Caco-2 (cell line): ENCODE results near the gene CCDC154. TPM values are rescaled to one million over a fixed set of nuclear protein-coding genes. Genes with fewer than 3 reads are reported as not detected.

Source experiments
- BruUV-seq: library from RNA; stranded (reverse); fragments of 400-500 nt; replicated peaks from 2 replicates; lab custom pipeline; 2021; lab: Mats Ljungman, UMichigan
- CTCF ChIA-PET: fragments of 300-600 bp; sonication (Branson Sonifier 250); formaldehyde crosslinking; loops from one replicate; lab custom pipeline; 2022; ENCODE audit warnings: antibody characterized with exemption; lab: Charles Lee
- POLR2A ChIA-PET: fragments of 300-600 bp; sonication (Branson Sonifier 250); formaldehyde crosslinking; loops from one replicate; lab custom pipeline; 2022; ENCODE audit warnings: antibody characterized with exemption; lab: Charles Lee
- DNase-seq, 2 experiments: peaks; one replicate each; pipeline versions ENCODE4 v3.0.0 to v3.0.0-alpha.2; 2020 to 2022
- H3K27me3 ChIP-seq: replicated peaks from 2 replicates; pipeline ENCODE4 v1.6.0; 2011; ENCODE audit warnings: low read length; ENCODE audit not compliant: control insufficient read depth, insufficient read depth
- H3K36me3 ChIP-seq: 2 replicates; pipeline ENCODE4 v1.5.1; 2011; ENCODE audit warnings: low read length; ENCODE audit not compliant: control insufficient read depth, insufficient read depth
- H3K4me1 ChIP-seq: fragments of 250-450 bp; sonication (Bioruptor Pico); 2 replicates; pipeline ENCODE4 v1.5.1; 2020; ENCODE audit warnings: mild to moderate bottlenecking
- H3K4me3 ChIP-seq: 2 replicates; pipeline ENCODE4 v1.5.1; 2011; ENCODE audit warnings: low read depth, mild to moderate bottlenecking, control low read depth, low read length
- H3K9me3 ChIP-seq: fragments of 250-450 bp; sonication (Bioruptor Pico); 2 replicates; pipeline ENCODE4 v1.5.1; 2020; ENCODE audit warnings: mild to moderate bottlenecking, moderate library complexity
- H3K27ac Mint-ChIP-seq: one replicate; pipeline ENCODE4 v1.8.0; 2022; ENCODE audit warnings: mixed read lengths; ENCODE audit not compliant: unreplicated experiment
- H3K27me3 Mint-ChIP-seq: one replicate; pipeline ENCODE4 v1.8.0; 2022; ENCODE audit warnings: mixed read lengths; ENCODE audit not compliant: insufficient read depth, unreplicated experiment
- H3K36me3 Mint-ChIP-seq: one replicate; pipeline ENCODE4 v1.8.0; 2022; ENCODE audit warnings: mild to moderate bottlenecking, mixed read lengths; ENCODE audit not compliant: insufficient read depth, unreplicated experiment
- H3K4me1 Mint-ChIP-seq: one replicate; pipeline ENCODE4 v1.8.0; 2022; ENCODE audit warnings: low read depth, mixed read lengths; ENCODE audit not compliant: unreplicated experiment
- H3K4me3 Mint-ChIP-seq: one replicate; pipeline ENCODE4 v1.8.0; 2022; ENCODE audit warnings: mild to moderate bottlenecking, moderate library complexity, mixed read lengths; ENCODE audit not compliant: unreplicated experiment
- H3K9me3 Mint-ChIP-seq: one replicate; pipeline ENCODE4 v1.8.0; 2022; ENCODE audit warnings: mixed read lengths; ENCODE audit not compliant: unreplicated experiment
- intact Hi-C: fragments of 100-400 bp; cut with micrococcal nuclease; formaldehyde crosslinking; loops from one replicate; pipeline ENCODE4 v1.10.0; 2022; ENCODE audit not compliant: unreplicated experiment
- total RNA-seq: library from RNA; stranded (reverse); gene quantifications from 2 replicates; pipeline ENCODE4 v1.2.3, GENCODE V29; 2022
- TF ChIP-seq, protein P1 (sequence below), 2 experiments: fragments of 200-600 bp in 1 of 2; IDR thresholded peaks; 1 replicate in 1 of 2; 2 replicates in 1 of 2; pipeline versions ENCODE4 v1.5.1 to v1.8.0; 2011 to 2022; ENCODE audit warnings: antibody characterized with exemption in 1 of 2, control low read depth in 1 of 2, inconsistent platforms in 1 of 2, low read depth in 1 of 2, low read length in 1 of 2, mild to moderate bottlenecking in 1 of 2, moderate library complexity in 1 of 2; ENCODE audit not compliant: insufficient read depth in 1 of 2, severe bottlenecking in 1 of 2, unreplicated experiment in 1 of 2

The CCDC154 gene
- total RNA-seq, 1 experiment from 2014 or later = 1.1 TPM

DNA sequence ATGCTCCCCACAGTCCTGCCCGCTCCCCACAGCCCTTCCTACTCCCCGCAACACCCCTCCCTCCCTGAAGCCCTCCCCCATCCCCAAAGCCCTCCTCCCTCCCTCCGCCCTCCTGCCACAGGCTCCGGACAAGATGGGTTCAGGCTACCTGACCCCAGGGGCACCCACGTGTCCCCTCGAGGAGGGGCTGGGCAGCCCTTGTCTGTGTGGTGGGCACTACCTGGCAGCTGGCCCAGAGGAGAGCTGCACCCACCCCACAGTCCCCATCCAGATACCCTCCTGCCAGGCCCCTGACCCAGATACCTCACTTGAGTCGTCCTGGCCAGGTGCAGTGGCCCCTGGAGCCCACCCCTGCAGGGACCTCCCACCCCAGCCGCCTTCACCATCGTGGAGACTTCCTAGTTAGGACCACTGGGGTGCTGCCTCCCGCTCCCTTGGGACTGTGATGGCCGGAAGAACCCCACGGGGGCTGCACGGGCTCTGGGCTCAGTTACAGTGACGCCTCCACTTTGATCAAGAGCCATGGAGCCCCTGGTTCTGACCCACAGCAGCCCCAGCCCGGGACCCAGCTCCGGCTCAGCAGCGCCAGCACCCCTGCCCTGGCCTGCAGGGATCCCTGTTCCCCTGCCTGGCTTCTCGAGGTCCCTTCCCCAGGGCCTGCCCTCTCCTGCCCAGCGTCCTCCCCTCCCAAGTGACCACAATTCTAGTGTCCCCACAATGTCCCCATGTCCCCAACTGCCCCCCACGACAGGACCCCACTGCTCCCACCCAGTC, 12.7 kb downstream of the CCDC154 start:
- Mint-ChIP-seq H3K27me3 (no peaks in the 10 kb centered on the region), H3K9me3 (no peaks in the 10 kb centered on the region), H3K36me3 (peaks cover 2% of the 10 kb centered on the region), H3K27ac (peak overlapping the region; percentile 75), H3K4me1 (no peaks in the 10 kb centered on the region), H3K4me3 (peak overlapping the region; percentile 16)
- ChIA-PET POLR2A (interaction anchor here (0.6 to 1.6 kb wide), 3 partner anchors 11 to 24 kb away, joined by 3 to 16 read pairs (median 16); partner anchors contain the start of gene UQCC4), CTCF (interaction anchor here (0.8 to 2.0 kb wide), 4 partner anchors 11 to 89 kb away, joined by 3 to 9 read pairs (median 4); partner anchors contain the start of gene UQCC4)
- intact Hi-C loops = no loop called here
- TF ChIP-seq, protein P1, sequence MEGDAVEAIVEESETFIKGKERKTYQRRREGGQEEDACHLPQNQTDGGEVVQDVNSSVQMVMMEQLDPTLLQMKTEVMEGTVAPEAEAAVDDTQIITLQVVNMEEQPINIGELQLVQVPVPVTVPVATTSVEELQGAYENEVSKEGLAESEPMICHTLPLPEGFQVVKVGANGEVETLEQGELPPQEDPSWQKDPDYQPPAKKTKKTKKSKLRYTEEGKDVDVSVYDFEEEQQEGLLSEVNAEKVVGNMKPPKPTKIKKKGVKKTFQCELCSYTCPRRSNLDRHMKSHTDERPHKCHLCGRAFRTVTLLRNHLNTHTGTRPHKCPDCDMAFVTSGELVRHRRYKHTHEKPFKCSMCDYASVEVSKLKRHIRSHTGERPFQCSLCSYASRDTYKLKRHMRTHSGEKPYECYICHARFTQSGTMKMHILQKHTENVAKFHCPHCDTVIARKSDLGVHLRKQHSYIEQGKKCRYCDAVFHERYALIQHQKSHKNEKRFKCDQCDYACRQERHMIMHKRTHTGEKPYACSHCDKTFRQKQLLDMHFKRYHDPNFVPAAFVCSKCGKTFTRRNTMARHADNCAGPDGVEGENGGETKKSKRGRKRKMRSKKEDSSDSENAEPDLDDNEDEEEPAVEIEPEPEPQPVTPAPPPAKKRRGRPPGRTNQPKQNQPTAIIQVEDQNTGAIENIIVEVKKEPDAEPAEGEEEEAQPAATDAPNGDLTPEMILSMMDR (IDR thresholded peaks at IDR 0.05; ENCODE audit: insufficient read depth in 1 of 2, low read depth in 1 of 2, low read length in 1 of 2, severe bottlenecking in 1 of 2, unreplicated experiment in 1 of 2) = no peak
- Histone ChIP-seq H3K9me3 (no peaks in the 10 kb centered on the region), H3K4me1 (peaks cover 18% of the 10 kb centered on the region), H3K4me3 (no peak overlapping the region), H3K36me3 (no peaks in the 10 kb centered on the region), H3K27me3 (no peaks in the 10 kb centered on the region)
- BruUV-seq = no TSS peak
- DNase-seq = no peak

DNA sequence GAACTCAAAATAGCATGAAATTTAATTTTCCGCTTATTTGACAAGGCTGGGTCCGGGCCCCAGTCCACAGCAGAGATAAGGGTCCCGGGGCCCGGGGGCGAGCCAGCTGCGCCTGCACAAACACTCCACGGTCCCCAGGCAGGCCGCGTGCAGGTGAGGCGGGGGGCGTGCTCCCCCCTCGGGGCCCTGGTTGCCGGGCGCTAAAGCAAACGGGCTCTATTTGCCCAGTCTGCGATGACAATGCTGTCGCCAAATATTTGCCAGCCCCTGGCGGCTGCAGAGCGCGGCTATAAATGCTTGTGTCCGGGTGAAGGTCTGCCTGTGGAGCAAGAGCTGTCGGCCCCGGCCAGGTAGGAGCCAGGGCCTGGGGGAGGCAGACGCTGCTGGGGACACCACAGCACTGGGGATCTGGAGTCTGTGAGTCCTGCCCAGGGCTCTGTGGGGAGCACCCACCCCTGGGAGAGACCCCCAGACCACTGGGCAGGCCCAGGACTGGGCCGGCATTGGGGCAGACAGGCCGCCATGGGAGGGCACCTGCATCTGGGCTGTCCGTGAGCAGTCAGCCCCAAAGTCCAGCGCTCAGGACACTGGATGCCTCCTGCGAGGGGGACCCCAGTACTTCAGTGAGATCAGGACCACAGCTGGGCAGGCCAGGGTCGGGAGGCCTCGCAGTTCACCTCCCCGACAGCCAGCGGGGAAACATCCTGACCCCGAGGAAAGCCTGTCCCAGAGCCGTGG, 13.4 kb downstream of the CCDC154 start, which contains the start of gene PERCC1:
Gene PERCC1, plus strand, starts transcription at position 320 of the 738 bp plus-strand sequence. CDS start 1,516 bp downstream, outside the sequence.
- no peaks in the 10 kb centered on the region for H3K27me3 Mint-ChIP-seq
- Histone ChIP-seq H3K36me3 (no peaks in the 10 kb centered on the region), H3K4me1 (peaks cover 18% of the 10 kb centered on the region), H3K9me3 (no peaks in the 10 kb centered on the region), H3K27me3 (no peaks in the 10 kb centered on the region), H3K4me3 (peak within 1 kb of the TSS; percentile 23)
- no peaks in the 10 kb centered on the region for H3K4me1 Mint-ChIP-seq
- H3K9me3 Mint-ChIP-seq = no peaks in the 10 kb centered on the region
- TF ChIP-seq, protein P1 (IDR thresholded peaks at IDR 0.05; ENCODE audit: insufficient read depth in 1 of 2, low read depth in 1 of 2, low read length in 1 of 2, severe bottlenecking in 1 of 2, unreplicated experiment in 1 of 2) = peak; percentile 34 to 52
- H3K4me3 Mint-ChIP-seq = peak within 1 kb of the TSS; percentile 52
- POLR2A ChIA-PET = interaction anchor here (0.6 to 1.6 kb wide), 3 partner anchors 10 to 23 kb away, joined by 3 to 16 read pairs (median 16); partner anchors contain the start of gene UQCC4
- intact Hi-C loops = loop anchor here (1.0 kb wide), 1 partner anchor 16 kb away; no protein-coding TSS in a partner anchor
- peak within 1 kb of the TSS; percentile 75 for H3K27ac Mint-ChIP-seq
- no TSS peak for BruUV-seq
- peaks cover 6% of the 10 kb centered on the region for H3K36me3 Mint-ChIP-seq
- DNase-seq = peak; percentile 89
- CTCF ChIA-PET = interaction anchor here (0.5 to 2.0 kb wide), 5 partner anchors 10 to 567 kb away, joined by 3 to 9 read pairs (median 4); partner anchors contain the start of gene UQCC4
